Islet of Langerhans (tissue), 1 donor: ENCODE measurements around the gene INF2.
"Not testable (repeated sequence)": the region's sequence is repeated elsewhere in the genome, so short reads cannot be mapped to it uniquely, and the experiment has no call there.

Experiments used
- FAIRE-seq: peaks from one replicate; lab custom pipeline; 2011; peaks lifted over from hg19 to GRCh38; lab: Jason Lieb, UNC

INF2 gene

DNA sequence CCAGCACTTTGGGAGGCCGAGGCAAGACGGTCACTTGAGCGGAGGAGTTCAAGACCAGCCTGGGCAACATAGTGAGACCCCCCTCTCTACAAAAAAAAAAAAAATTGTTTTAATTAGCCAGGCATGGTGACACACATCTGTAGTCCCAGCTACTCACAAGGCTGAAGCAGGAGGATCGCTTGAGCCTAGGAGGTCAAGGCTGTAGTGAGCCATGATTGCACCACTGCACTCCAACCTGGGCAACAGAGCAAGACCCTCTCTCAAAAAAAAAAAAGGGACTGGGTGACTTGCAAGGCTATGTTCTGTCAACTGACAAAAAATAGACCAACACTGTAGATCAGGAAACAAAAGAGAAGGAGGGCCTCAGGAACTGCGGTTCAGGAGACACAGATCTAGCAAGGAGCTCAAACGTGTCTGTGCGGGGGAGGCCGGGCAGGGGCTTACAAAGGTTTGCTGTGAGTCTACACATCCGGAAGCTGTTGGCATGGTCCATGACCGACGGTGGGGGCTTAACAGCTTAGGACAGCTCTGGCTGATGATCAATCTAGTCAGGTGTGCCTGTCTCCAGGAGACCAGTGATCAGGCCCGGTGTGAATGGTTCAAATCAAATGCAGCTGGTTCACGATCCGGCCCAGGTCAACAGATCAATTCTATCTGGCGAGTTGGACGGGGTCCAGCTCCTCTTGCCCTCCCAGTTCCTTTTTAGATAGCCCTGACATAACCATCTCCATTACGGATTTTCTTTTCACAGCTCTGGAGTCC lies 31.7 kb upstream of the INF2 start:
- no peak for FAIRE-seq

GRCh38 chr14:104658325-104658712 lies 31.1 kb upstream of the INF2 start:
- FAIRE-seq: no peak

GRCh38 chr14:104659146-104659545 lies 30.3 kb upstream of the INF2 start:
- no peak for FAIRE-seq

DNA sequence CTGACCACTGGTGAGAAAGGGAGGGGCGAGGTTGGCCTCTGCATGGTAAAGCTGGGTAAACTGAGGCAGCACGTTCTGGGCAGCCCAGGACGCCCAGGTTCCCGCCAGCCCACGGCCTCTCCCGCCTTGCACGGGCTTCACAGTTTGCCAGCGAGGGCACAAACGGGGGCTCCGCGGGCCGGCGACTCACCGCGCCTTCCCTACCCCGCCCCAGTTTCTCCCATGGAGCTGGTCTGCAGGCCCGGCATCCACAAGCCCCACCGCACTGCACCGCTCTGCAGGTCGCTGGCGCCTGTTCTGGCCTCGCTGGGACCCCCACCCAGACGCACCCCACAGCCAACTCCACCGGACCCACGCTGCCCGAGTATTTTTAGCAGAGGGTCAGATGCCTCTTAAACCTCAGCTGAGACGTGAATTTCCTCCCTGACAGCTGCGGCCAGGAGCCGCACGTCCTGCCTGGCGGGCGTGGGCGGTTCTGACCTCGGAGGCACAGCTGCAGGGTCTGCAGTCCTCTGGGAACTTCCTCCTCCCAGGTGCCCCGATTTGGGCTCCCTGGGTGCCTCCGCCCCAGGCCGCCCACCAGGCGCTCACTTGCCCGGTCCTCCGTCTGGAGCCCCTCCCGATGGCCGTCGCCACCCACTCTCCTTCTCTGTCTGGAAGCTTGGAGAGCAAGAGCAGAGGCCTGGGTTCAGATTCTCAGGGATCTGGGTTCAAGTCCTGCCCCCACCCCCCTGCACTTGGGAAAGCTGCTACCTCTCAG lies 29.5 kb upstream of the INF2 start:
- no peak for FAIRE-seq

DNA sequence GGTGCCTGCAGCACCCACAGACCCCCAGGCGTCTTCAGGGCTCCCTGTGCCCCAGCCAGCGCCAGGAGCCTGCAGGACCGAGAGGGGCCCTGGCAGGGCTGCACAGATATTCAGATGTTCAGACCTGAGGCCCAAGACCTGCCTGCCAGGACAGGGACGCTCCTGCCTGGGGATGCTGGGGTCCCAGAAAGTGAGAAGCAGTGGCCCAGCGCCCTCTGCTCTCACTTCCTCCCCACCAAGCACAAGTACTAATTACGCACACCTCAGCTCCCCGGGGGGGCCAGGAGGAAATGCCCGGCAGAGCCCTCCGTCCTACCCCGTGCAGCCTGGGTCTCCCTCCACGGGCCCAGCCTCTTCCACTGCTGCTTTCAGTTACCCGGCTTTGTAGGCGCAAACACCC lies 28.8 kb upstream of the INF2 start:
- no peak for FAIRE-seq

- no peak for FAIRE-seq
These were observed 28.3 kb upstream of the INF2 start for GRCh38 chr14:104661086-104661485.

GRCh38 chr14:104661528-104662157 lies 27.8 kb upstream of the INF2 start:
- FAIRE-seq: not testable (repeated sequence)

DNA sequence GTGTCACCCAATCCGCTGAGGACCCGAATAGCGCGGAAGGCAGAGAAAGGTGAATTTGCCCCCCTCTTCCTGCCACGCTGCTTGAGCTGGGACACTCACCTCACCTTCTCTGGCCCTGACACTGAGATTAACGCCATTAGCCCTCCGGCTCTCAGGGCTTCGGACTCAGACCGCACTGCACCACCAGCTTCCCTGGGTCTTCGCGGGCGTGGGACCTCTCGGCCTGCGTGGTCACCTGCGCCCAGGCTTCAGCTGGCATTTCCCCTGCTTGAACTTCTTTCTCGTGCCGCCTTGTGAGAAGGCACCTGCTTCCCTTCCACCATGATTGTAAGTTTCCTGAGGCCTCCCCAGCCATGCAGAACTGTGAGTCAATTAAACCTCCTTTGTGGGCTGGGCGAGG lies 26.9 kb upstream of the INF2 start:
- FAIRE-seq: not testable (repeated sequence)

DNA sequence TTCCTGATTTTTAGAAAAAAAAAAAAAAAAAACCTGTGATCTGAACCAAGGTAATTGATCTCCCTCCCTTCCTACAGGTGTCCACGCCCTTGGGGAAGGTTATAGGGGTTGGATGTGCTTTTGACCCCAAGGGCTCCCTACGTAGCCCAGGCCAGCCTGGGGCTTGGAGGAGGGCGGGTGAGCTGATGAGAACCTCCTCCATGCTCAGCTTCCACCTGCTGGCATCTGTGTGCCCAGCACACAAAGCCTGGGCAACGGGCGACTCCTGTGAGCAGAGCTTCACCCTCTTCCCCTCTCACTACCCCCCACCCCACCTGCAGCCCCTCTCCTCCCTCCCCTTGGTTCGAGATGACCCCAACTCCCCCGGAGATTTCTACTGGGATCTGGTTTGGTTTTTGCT lies 25.3 kb upstream of the INF2 start:
- FAIRE-seq: no peak

GRCh38 chr14:104664588-104664987 lies 24.8 kb upstream of the INF2 start:
- FAIRE-seq: no peak

DNA sequence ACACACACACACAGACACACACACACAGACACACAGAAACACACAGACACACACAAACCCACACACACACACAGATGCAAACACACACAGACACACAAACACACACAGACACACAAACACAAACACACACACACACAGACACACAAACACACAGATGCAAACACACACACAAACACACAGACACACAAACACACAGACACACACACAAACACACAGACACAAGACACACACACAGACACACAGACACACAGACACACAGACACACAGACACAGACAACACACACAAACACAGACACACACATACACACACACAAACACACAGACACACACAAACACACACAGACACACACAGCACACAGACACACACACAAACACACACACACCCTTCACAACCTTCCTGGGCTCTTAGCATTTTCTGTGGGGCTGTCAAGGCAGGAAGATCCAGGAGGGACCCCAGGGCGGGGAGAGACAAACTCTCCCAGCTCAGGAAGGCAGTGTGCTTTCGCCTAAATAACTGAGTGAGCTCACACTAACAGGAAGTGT lies 24.2 kb upstream of the INF2 start:
- no peak for FAIRE-seq

GRCh38 chr14:104665657-104666522 lies 23.5 kb upstream of the INF2 start:
- no peak for FAIRE-seq

DNA sequence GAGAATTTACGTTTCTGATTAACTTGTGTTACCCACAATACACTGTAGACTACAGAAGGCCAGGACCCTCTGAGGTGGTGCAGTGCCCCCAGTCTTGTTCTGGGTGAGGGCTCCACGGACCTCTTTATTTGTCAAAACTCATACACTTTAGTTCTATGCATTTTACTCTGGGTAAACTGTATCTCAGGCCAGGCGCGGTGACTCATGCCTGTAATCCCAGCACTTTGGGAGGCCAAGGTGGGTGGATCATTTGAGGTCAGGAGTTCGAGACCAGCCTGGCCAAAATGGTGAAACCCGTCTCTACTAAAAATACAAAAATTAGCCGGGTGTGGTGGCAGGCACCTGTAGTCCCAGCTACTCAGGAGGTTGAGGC lies 22.9 kb upstream of the INF2 start:
- FAIRE-seq: not testable (repeated sequence)

DNA sequence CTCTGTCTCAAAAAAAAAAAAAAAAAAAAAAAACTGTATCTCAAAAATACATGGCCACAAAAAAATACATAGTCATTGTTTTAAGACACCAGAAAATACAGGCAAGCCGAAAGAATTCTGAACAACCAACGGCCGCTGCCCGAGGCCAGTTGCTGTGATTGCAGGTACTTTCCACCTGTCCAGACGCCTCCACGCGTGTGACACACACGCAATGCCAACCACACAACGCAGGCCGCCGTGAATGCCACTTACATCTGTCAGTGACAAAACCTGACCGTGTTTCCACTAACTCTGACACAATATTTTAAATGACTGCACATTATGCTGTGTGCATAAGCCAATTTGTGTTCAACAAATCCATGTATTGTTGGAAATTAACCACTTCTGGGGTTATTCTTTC lies 22.4 kb upstream of the INF2 start:
- FAIRE-seq: no peak

- FAIRE-seq: no peak
These were observed 19.7 kb upstream of the INF2 start for GRCh38 chr14:104669697-104670096.

- FAIRE-seq: not testable (repeated sequence)
These were observed 18.0 kb upstream of the INF2 start for GRCh38 chr14:104671330-104671977.

GRCh38 chr14:104672119-104672518 lies 17.3 kb upstream of the INF2 start:
- FAIRE-seq: not testable (repeated sequence)

DNA sequence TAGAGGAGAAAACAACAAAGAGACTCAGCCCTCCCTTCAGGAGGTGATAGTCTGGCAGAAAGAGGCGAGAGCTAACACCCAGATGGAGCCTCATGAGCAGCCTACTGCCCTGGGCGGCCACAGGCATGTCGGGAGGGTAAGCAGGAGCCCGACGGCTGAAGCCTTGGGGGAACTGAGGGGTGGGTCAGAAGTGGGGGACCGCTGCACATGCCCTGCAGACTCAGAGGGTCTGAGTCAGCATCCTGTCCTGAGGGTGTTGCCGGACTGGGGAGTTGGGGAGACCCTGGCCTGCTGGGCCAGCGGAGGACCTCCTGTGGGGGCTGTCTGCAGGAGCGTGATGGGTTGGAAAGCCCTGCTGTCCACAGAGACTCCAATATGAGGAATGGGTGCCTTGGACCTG lies 15.9 kb upstream of the INF2 start:
- FAIRE-seq: no peak

GRCh38 chr14:104675447-104675846 lies 14.0 kb upstream of the INF2 start:
- no peak for FAIRE-seq

DNA sequence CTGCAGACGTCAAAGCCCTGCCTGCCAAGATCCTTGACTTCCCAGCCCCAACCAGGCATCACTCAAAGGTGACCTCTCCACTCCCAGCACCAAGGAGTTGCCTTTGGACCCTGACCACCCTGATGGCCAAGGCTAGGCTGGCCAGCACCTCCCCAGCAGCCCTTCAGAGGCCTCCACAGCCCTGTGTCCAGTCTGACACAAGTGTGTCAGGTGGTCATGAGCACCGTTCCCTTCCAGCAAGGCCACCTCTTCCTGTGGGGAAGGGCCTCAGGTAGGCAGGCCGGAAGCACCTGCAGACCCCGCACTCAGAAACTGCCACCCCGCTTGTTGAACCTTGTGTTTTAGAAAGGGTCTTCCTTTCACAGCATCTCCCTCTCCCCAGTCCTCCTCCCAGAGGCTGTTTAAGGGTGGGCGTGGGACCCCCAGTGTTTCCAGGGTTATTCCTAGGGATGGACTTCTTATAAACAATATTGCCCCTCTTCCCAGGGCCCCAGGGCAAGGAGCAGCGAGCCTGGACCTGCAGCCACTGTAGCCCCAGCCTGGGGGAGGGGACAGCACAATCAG lies 13.2 kb upstream of the INF2 start:
- FAIRE-seq: no peak
